Esophagus squamous epithelium (tissue), 5 donors: ENCODE data around the gene OR9K2. TPM values are rescaled to one million over a fixed set of nuclear protein-coding genes. Genes with fewer than 3 reads are reported as not detected.

ENCODE experiments used
- DNase-seq: peaks from one replicate; lab custom pipeline; 2025; lab: John Stamatoyannopoulos, UW
- H3K27ac ChIP-seq, 4 donors: fragments of 200-600 bp; sonication (generic); one replicate each; pipeline ENCODE4 v1.5.1; 2016 to 2019; ENCODE audit warnings: mild to moderate bottlenecking in 1 of 4
- H3K27me3 ChIP-seq, 4 donors: fragments of 200-600 bp; sonication (generic); 1 replicate in 3 of 4; 2 replicates in 1 of 4; pipeline versions ENCODE4 v1.5.1 to v1.6.0; 2017 to 2021; ENCODE audit warnings: antibody characterized with exemption in 1 of 4
- H3K36me3 ChIP-seq, 3 donors: fragments of 200-600 bp; sonication (generic); one replicate each; pipeline ENCODE4 v1.5.1; 2016 to 2019
- H3K4me1 ChIP-seq, 3 donors: fragments of 200-600 bp; sonication (generic); one replicate each; pipeline ENCODE4 v1.5.1; 2017 to 2019
- H3K4me3 ChIP-seq, 4 donors: fragments of 200-600 bp; sonication (generic); 1 replicate in 3 of 4; 2 replicates in 1 of 4; pipeline ENCODE4 v1.5.1; 2016 to 2019; ENCODE audit warnings: mild to moderate bottlenecking in 2 of 4, moderate library complexity in 1 of 4
- H3K9me3 ChIP-seq, 3 donors: fragments of 200-600 bp; sonication (generic); one replicate each; pipeline ENCODE4 v1.5.1; 2016 to 2019
- CTCF ChIP-seq, 6 experiments: fragments of 450-650 bp in 4 of 6; fragments of 200-600 bp in 2 of 6; sonication (generic) in 2 of 6; IDR thresholded peaks; one replicate each; pipeline ENCODE4 v1.5.1; 2016 to 2019; ENCODE audit warnings: antibody characterized with exemption in 6 of 6, mild to moderate bottlenecking in 4 of 6, moderate library complexity in 4 of 6
- POLR2A ChIP-seq, 4 donors: fragments of 450-650 bp; IDR thresholded peaks; one replicate each; pipeline ENCODE4 v1.6.1; 2017; ENCODE audit warnings: antibody characterized with exemption in 4 of 4, mild to moderate bottlenecking in 4 of 4, moderate library complexity in 3 of 4
- WGBS, 2 donors: methylation state at CpG; one replicate each; pipeline ENCODE4 v1.1.5; 2018; 5-methylcytosine and 5-hydroxymethylcytosine counted together
- intact Hi-C: fragments of 100-400 bp; cut with DNase I; formaldehyde crosslinking; loops from one replicate; pipeline ENCODE4 v1.15.0; 2022
- total RNA-seq, 4 donors: library from RNA; depleted of rRNA; stranded (reverse); fragments of >200 nt; gene quantifications; one replicate each; pipeline ENCODE4 v1.1.0, GENCODE V29; 2016
- donor health status: DM: yes; HTN: yes; CAD: no.

Gene OR9K2
- total RNA-seq, result not detected

- 81 to 84% methylated on average over 2 of the region's 2 CpGs for WGBS, 2 donors
- no peaks in the 10 kb centered on the region for H3K36me3 ChIP-seq
- TF ChIP-seq CTCF (IDR thresholded peaks at IDR 0.05), result no peak
- no peak for TF ChIP-seq POLR2A (IDR thresholded peaks at IDR 0.05)
- no peak within 1 kb of the TSS for H3K27ac ChIP-seq
- H3K4me1 ChIP-seq, result no peaks in the 10 kb centered on the region
- no peak within 1 kb of the TSS for H3K4me3 ChIP-seq
- DNase-seq, result no peak
- H3K27me3 ChIP-seq, result no peaks in the 10 kb centered on the region
- H3K9me3 ChIP-seq, result no peaks in the 10 kb centered on the region
- intact Hi-C loops, result no loop called here
Measured at GRCh38 chr12:55126106-55126505, at the start of gene OR9K2. TSS of gene OR9K2 (plus strand) at chr12:55126406. CDS start at chr12:55129835, 3,429 bp downstream.

- Histone ChIP-seq H3K27me3 (no peaks in the 10 kb centered on the region), H3K4me3 (no peak overlapping the region), H3K27ac (no peak overlapping the region), H3K4me1 (no peaks in the 10 kb centered on the region), H3K9me3 (no peaks in the 10 kb centered on the region), H3K36me3 (no peaks in the 10 kb centered on the region)
- WGBS, 2 donors, result 74 to 81% methylated on average over 3 of the region's 3 CpGs
- intact Hi-C loops, result no loop called here
- TF ChIP-seq CTCF (IDR thresholded peaks at IDR 0.05) (no peak), POLR2A (IDR thresholded peaks at IDR 0.05) (no peak)
- no peak for DNase-seq
Measured at GRCh38 chr12:55092579-55092978, 33.6 kb upstream of the OR9K2 start.

- WGBS, 2 donors, result 69 to 86% methylated on average over 4 of the region's 4 CpGs
- Histone ChIP-seq H3K27ac (no peak overlapping the region), H3K9me3 (no peaks in the 10 kb centered on the region), H3K36me3 (no peaks in the 10 kb centered on the region), H3K4me1 (no peaks in the 10 kb centered on the region), H3K4me3 (no peak overlapping the region), H3K27me3 (no peaks in the 10 kb centered on the region)
- no peak for DNase-seq
- intact Hi-C loops, result no loop called here
- TF ChIP-seq CTCF (IDR thresholded peaks at IDR 0.05), result no peak
- TF ChIP-seq POLR2A (IDR thresholded peaks at IDR 0.05), result no peak
Measured at GRCh38 chr12:55112378-55112875, 13.8 kb upstream of the OR9K2 start.

DNA sequence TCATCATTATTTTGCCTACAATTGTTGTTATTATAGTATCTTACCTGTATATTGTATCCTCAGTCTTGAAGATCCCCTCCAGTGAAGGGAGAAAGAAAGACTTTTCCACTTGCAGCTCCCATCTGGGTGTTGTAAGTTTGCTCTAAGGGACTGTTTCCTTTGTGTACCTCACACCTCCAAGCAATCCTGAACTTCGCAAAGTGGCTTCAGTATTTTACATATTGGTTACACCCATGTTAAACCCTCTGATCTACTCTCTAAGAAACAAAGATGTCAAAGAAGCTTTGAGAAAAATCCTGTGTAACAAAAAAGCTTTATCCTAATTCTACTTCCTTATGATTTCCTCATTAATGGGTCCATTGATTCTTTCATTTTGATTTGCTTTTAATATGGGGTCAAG, 10.1 kb upstream of the OR9K2 start:
- Histone ChIP-seq H3K36me3 (no peaks in the 10 kb centered on the region), H3K27ac (no peak overlapping the region), H3K4me3 (no peak overlapping the region), H3K27me3 (no peaks in the 10 kb centered on the region), H3K4me1 (no peaks in the 10 kb centered on the region), H3K9me3 (no peaks in the 10 kb centered on the region)
- intact Hi-C loops, result no loop called here
- 70 to 76% methylated on average over 1 of the region's 1 CpG for WGBS, 2 donors
- no peak for DNase-seq
- TF ChIP-seq POLR2A (IDR thresholded peaks at IDR 0.05), result no peak

DNA sequence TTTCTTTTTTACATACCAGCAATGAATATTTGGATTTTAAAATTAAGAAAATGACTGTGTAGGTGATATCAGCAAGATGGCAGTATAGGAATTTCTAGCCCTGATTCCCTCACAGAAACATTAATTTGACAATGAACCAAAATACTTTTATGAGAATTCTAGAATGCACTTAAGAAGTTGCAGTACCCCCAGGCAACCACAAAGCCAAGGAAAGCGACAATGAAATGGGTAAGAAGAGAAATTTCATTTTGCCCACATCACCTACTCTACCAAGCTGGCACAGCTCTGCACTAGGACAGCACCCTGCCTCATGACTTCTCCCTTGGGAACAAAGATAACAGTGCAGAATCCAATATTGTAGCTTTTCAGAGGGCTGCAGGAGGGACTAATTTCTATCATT, 6.6 kb downstream of the OR9K2 start:
- TF ChIP-seq CTCF (IDR thresholded peaks at IDR 0.05) (no peak), POLR2A (IDR thresholded peaks at IDR 0.05) (no peak)
- intact Hi-C loops, result no loop called here
- H3K27me3 ChIP-seq, result peaks cover 0 to 4% (median 0%) of the 10 kb centered on the region in 4 donors
- no peaks in the 10 kb centered on the region for H3K4me1 ChIP-seq
- no peak overlapping the region for H3K27ac ChIP-seq
- no peaks in the 10 kb centered on the region for H3K36me3 ChIP-seq
- DNase-seq, result no peak
- H3K4me3 ChIP-seq, result no peak overlapping the region
- 39 to 56% methylated on average over 1 of the region's 1 CpG for WGBS, 2 donors
- H3K9me3 ChIP-seq, result no peaks in the 10 kb centered on the region
